GM21737 (cell line): ENCODE measurements around the gene IFFO2.
A peak's percentile ranks its signal among the peaks of the same experiment; 100 is the strongest.

ENCODE experiments used
- ATAC-seq: cut with Tn5 transposase; IDR thresholded peaks from one replicate; pipeline ENCODE4 v1.9.1; 2021; ENCODE audit warnings: mild to moderate bottlenecking, moderate library complexity; ENCODE audit not compliant: unreplicated experiment

IFFO2 gene

GRCh38 chr1:18956193-18957135 is at the start of gene IFFO2:
TSS of gene IFFO2 (minus strand) at chr1:18956676. CDS start at chr1:18956332, 344 bp downstream.
- peak; percentile 56 for ATAC-seq

GRCh38 chr1:19006000-19006399 is 49.5 kb upstream of the IFFO2 start:
- no peak for ATAC-seq

GRCh38 chr1:19003371-19004290 is 47.2 kb upstream of the IFFO2 start:
- ATAC-seq, result no peak

DNA sequence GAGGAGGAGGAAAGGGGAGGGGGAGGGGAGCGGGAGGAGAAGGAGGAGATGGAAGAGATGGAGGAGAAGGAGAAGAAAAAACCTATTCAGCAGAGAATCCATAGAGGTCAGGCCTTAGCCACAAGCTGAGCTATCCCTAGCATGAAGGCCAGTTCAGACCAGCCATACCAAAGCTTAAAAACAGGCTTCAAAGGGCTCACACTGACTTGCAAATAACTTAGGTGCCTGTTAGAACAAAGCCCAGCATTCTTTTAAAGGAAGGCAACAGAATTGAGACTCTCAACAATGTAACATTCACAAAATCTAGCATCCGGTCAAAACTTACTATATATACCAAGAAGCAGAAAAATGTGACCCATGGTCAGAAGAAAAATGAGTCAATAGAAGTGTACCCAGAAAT is 43.6 kb upstream of the IFFO2 start:
- no peak for ATAC-seq

DNA sequence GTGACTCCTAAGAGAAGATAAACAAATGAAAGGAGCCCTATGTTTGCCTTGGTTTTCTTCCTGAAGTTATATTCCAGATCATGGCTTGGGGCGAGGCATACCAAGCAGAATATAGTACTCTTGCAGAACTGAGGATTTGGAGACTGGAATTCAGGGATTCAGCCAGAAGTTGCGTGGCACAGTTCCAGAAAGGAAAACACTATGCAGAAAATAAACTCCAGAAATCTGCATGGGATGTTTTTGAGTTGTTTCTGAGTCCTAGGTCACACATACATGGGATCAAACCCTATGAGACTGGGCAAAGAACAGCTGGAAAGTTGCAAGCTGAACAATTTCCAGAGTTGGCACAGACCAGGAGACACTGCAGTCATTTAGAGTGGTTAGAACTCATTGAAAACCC is 42.9 kb upstream of the IFFO2 start:
- no peak for ATAC-seq

GRCh38 chr1:18998016-18998724 is 41.7 kb upstream of the IFFO2 start:
- ATAC-seq, result no peak

DNA sequence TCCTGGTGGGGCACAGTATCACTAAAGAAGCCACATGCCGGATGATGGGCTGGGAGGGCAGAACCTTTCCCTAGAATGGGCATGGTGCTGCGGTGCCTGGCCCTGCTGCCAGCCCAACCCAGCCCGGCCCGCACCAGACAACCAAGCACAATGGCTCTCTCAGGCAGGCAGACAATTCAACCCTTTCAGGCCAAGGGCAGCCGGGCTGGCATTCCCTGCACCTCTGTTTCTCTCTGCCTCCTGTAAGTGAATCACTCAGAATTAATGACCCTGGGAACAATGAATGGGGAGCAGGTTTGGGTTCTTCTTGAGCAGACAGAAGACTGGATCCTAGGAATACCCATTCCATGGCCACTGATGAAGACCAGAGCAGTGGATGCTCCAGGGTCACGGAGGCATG is 41.0 kb upstream of the IFFO2 start:
- no peak for ATAC-seq

DNA sequence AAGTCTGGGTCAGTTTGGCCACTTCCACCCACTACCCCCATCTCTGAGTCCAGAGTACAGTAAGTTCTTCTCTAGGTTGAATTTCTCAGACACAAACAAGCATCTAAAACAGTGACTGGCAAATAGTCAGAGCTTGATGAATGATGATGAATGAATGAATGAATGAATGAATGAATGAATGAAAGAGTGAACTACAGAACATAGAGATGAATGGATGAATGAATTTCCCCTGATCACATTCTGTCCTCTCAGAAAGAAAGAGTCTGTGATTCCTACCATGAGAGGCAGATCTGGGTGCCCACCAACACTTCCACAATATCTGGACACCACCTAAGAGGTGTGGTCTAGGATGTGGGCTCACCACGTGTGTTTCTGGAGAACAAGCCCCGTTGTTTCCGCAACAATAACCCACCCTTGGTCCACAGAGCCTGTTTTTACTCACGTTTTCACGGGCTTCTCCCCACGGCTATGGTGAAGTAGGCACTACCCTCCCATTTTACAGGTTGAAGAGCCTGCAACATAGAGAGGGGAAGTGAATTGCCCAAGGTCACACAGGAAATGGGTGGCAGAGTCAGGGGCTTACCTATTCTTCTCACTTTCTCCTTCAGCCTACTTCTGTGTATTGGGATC is 40.2 kb upstream of the IFFO2 start:
- ATAC-seq, result no peak

DNA sequence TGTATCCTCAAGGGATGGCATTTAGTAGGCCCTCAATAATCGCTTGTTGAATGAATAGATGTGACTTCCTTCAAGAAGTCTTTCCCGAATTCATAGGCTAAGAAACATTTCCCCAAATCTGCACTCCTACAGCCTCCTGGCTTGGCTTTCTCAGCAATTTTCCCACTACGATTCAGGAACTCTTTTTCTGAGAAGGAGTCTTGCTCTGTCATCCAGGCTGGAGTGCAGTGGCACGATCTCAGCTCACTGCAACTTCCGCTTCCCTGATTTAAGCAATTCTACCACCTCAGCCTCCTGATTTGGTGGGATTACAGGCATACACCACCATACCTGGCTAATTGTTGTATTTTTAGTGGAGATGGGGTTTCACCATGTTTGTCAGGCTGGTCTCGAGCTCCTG is 37.9 kb upstream of the IFFO2 start:
- ATAC-seq, result no peak

DNA sequence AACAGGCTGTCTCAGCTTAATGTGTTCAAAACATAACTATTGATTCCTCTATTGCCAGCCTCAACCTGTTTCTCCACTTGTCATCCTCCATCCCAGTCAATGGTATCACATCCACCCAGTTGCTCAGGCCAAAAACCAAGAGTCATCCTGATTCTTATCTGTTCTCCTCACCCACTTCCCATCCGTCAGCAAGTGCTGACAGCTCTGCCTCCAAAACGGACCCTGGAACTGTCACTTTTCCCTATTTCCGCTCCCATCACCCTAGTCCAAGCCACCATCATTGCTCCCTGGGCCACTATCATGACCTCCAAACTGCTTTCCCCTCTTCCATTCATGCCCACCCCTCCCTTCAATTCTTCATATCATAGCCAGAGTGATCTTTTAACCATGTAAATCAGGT is 36.2 kb upstream of the IFFO2 start:
- ATAC-seq, result no peak

GRCh38 chr1:18991585-18991984 is 35.1 kb upstream of the IFFO2 start:
- no peak for ATAC-seq

- ATAC-seq, result no peak
Observed at GRCh38 chr1:18989896-18990295, 33.4 kb upstream of the IFFO2 start.

DNA sequence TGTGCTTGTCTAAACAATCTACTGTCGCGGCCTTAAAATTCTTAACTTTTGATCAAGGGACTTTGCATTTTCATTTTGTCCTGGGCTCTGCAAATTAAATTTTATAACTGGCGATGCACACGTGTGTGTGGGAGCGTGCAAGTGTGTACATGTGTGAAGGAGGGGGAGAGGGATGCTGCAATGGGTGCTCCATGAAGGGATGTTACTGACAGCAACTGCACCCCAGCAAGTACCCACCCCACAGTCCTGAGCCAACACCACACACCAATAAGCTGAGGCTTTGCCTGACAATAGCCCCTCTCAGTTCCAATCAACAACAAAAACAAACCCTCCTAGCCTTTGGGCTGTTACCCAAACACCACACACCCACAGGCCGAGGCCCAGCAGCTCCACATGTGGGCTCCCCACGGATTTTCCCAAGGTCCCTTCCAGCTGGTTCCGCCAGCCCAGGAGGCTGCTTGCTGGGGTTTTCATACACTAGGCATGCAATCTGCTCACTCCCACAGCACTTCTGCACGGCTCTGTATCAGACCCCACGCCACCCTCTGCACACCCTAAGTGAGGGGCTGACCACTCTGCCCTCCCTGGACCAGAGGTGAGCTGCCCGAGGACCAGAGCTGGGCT is 32.8 kb upstream of the IFFO2 start:
- ATAC-seq, result no peak

DNA sequence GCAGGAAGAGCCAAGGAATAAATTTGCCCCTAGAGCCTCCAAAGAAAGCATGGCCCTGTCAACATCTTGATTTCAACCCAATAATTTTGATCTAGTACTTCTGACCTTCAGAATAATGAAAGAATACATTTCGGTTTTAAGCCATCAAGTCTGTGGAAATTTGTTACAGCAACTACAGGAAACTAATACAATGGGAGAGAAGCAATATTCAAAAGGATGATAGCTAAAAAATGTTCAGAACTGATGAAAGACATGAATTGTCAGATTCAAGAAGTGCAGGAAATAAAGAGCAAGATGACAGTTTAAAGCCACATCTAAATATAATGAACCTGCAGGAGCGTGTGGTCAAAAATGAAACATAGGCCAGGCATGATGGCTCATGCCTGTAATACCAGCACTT is 24.8 kb upstream of the IFFO2 start:
- ATAC-seq, result no peak

- ATAC-seq, result no peak
Observed at GRCh38 chr1:18978706-18979105, 22.2 kb upstream of the IFFO2 start.

DNA sequence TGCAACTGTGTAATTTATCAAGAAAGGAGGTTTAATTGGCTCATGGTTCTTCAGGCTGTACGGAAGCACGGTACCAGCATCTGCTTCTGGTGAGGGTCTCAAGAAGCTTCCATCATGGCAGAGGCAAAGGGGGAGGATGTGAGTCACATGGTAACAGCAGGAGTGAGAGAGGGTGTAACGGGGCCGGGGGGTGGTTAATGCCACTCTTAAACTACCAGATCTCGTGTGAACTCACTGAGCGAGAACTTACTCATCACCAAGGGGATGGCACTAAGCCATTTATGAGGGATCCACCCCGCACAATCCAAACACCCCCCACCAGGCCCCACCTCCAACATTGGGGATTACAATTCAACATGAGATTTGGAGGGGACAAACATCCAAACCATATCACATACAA is 21.0 kb upstream of the IFFO2 start:
- no peak for ATAC-seq

DNA sequence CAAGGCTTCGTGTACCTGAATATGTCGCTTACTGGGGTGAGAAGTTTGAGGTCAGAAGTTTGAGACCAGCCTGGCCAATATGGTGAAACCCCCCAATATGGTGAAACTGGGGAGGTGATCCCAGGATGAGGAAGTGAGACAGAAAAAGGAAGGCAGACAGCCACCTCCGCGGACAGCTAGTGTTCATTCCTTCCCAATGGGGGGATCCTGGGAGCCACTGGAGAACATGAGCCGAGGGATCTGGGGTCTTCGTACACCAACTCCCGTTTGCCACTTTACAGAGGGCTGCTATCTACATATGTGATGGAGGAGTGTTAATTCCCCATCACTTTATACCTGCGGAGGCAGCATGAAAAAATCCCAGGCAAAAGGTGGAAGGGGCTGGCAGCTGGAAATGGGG is 19.6 kb upstream of the IFFO2 start:
- ATAC-seq, result no peak

DNA sequence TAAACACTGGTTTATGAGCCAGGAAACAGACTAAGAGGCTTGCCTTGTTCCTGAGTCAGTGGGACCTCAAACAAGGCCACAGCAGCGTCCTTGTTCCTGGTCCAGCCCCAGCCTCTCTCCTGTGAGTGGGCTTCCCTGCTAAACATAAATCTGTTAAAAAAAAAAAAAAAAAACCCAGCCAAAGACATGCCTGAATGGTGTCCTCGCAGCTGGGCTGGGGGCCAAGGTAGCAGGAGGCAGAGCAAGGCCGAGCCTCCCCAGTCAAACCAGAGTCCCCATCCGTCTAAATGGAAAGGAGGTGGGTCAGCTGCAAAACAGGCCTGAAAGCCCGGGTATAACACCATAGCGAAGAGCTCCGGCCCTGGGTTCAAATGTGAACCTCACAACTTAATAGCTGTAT is 18.1 kb upstream of the IFFO2 start:
- ATAC-seq, result no peak

DNA sequence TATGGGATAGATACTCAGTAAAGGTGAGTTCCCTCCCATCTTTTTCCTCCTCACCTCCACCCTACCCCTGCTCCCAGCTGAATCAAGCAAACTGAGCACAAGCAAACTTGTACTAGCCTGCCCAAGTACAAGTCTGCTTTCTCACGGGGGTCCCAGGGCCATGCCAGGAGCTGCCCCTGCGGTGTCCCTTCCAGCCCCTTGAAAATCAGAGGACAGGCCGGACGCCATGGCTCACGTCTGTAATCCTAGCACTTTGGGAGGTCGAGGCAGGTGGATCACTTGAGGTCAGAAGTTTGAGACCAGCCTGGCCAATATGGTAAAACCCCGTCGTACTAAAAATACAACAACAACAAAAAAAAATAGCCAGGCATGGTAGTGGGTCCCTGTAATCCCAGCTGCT is 17.5 kb upstream of the IFFO2 start:
- ATAC-seq, result no peak

- no peak for ATAC-seq
Observed at GRCh38 chr1:18973446-18973955, 17.0 kb upstream of the IFFO2 start.
